H9 (cell line): ENCODE measurements around the gene CHKB. TPM values are rescaled to one million over a fixed set of nuclear protein-coding genes. Genes with fewer than 3 reads are reported as not detected.

ENCODE experiments used
- DNase-seq: peaks from one replicate; pipeline ENCODE4 v3.0.0-alpha.2; 2017
- H2AFZ ChIP-seq: one replicate; pipeline ENCODE4 v1.6.1; 2013; ENCODE audit warnings: mild to moderate bottlenecking, low read length, control low read depth, moderate library complexity
- H2AK5ac ChIP-seq: 2 replicates; pipeline ENCODE4 v1.6.1; 2013; ENCODE audit warnings: low read length, control low read depth, mixed read lengths; ENCODE audit not compliant: insufficient read length
- H2BK120ac ChIP-seq: one replicate; pipeline ENCODE4 v1.6.1; 2013; ENCODE audit warnings: low read depth, mild to moderate bottlenecking, low read length, control low read depth, inconsistent platforms; ENCODE audit not compliant: poor library complexity, severe bottlenecking
- H2BK12ac ChIP-seq: 2 replicates; pipeline ENCODE4 v1.6.1; 2013; ENCODE audit warnings: low read length, control low read depth, mixed read lengths, low read depth; ENCODE audit not compliant: insufficient read length
- H2BK15ac ChIP-seq: 2 replicates; pipeline ENCODE4 v1.6.1; 2013; ENCODE audit warnings: low read depth, low read length, control low read depth
- H2BK20ac ChIP-seq: one replicate; pipeline ENCODE4 v1.6.1; 2013; ENCODE audit warnings: low read depth, mild to moderate bottlenecking, low read length, control low read depth, inconsistent platforms; ENCODE audit not compliant: poor library complexity, severe bottlenecking
- H2BK5ac ChIP-seq: 2 replicates; pipeline ENCODE4 v1.6.1; 2013; ENCODE audit warnings: low read length, control low read depth, mixed read lengths; ENCODE audit not compliant: insufficient read length
- H3K14ac ChIP-seq: 2 replicates; pipeline ENCODE4 v1.6.1; 2013; ENCODE audit warnings: low read length, control low read depth; ENCODE audit not compliant: insufficient read depth
- H3K18ac ChIP-seq: 2 replicates; pipeline ENCODE4 v1.6.1; 2013; ENCODE audit warnings: low read depth, mild to moderate bottlenecking, mixed read lengths, low read length, control low read depth; ENCODE audit not compliant: insufficient read length
- H3K23ac ChIP-seq: 2 replicates; pipeline ENCODE4 v1.6.1; 2013; ENCODE audit warnings: low read length, control low read depth, mixed read lengths, low read depth; ENCODE audit not compliant: insufficient read length
- H3K23me2 ChIP-seq: 2 replicates; pipeline ENCODE4 v1.6.1; 2013; ENCODE audit warnings: low read depth, mild to moderate bottlenecking, mixed read lengths, low read length, control low read depth; ENCODE audit not compliant: insufficient read length, poor library complexity, severe bottlenecking
- H3K27ac ChIP-seq: 2 replicates; pipeline ENCODE4 v1.5.1; 2013; ENCODE audit warnings: low read length, control low read depth, mixed read lengths, low read depth; ENCODE audit not compliant: insufficient read length
- H3K27me3 ChIP-seq: 2 replicates; pipeline ENCODE4 v1.6.1; 2013; ENCODE audit warnings: low read length, control low read depth, inconsistent platforms; ENCODE audit not compliant: insufficient read depth
- H3K4ac ChIP-seq: 2 replicates; pipeline ENCODE4 v1.6.1; 2013; ENCODE audit warnings: low read depth, mild to moderate bottlenecking, control low read depth, inconsistent platforms, low read length, moderate library complexity
- H3K4me1 ChIP-seq: 2 replicates; pipeline ENCODE4 v1.6.1; 2013; ENCODE audit warnings: low read length, control low read depth, inconsistent platforms; ENCODE audit not compliant: insufficient read depth
- H3K4me2 ChIP-seq: 2 replicates; pipeline ENCODE4 v1.6.1; 2013; ENCODE audit warnings: low read length, control low read depth, mixed read lengths; ENCODE audit not compliant: insufficient read length, insufficient read depth
- H3K56ac ChIP-seq: 2 replicates; pipeline ENCODE4 v1.6.1; 2013; ENCODE audit warnings: low read depth, mild to moderate bottlenecking, mixed read lengths, low read length, control low read depth; ENCODE audit not compliant: insufficient read length
- H3K79me1 ChIP-seq: 2 replicates; pipeline ENCODE4 v1.6.1; 2013; ENCODE audit warnings: low read depth, mild to moderate bottlenecking, moderate library complexity, low read length, control low read depth, inconsistent platforms; ENCODE audit not compliant: insufficient read depth, poor library complexity, severe bottlenecking
- H3K79me2 ChIP-seq: 2 replicates; pipeline ENCODE4 v1.6.1; 2013; ENCODE audit warnings: low read length, control low read depth, inconsistent platforms; ENCODE audit not compliant: insufficient read depth
- H3K9ac ChIP-seq: 2 replicates; pipeline ENCODE4 v1.6.1; 2013; ENCODE audit warnings: low read length, control low read depth, mixed read lengths; ENCODE audit not compliant: insufficient read length; ENCODE audit errors: extremely low read depth
- H3K9me3 ChIP-seq: one replicate; pipeline ENCODE4 v1.6.1; 2013; ENCODE audit warnings: low read depth, low read length, inconsistent platforms; ENCODE audit not compliant: control insufficient read depth
- H3T11ph ChIP-seq: one replicate; pipeline ENCODE4 v1.6.1; 2013; ENCODE audit warnings: mild to moderate bottlenecking, low read length, control low read depth, inconsistent platforms
- H4K20me1 ChIP-seq: one replicate; pipeline ENCODE4 v1.6.1; 2013; ENCODE audit not compliant: control insufficient read depth, insufficient read length, insufficient read depth
- H4K5ac ChIP-seq: 2 replicates; pipeline ENCODE4 v1.6.1; 2013; ENCODE audit warnings: low read depth, mild to moderate bottlenecking, mixed read lengths, low read length, control low read depth; ENCODE audit not compliant: insufficient read length
- H4K8ac ChIP-seq: replicated peaks from 2 replicates; pipeline ENCODE4 v1.6.1; 2013; ENCODE audit warnings: low read length, control low read depth, mixed read lengths, low read depth; ENCODE audit not compliant: insufficient read length
- H4K91ac ChIP-seq: 2 replicates; pipeline ENCODE4 v1.6.1; 2013; ENCODE audit warnings: low read depth, mild to moderate bottlenecking, moderate library complexity, mixed read lengths, low read length, control low read depth; ENCODE audit not compliant: insufficient read length
- H3K27ac Mint-ChIP-seq, 3 experiments: 2 replicates in 2 of 3; 3 replicates in 1 of 3; pipeline ENCODE4 v1.8.0; 2020 to 2021; ENCODE audit warnings: mixed read lengths in 3 of 3, mild to moderate bottlenecking in 1 of 3, moderate library complexity in 1 of 3
- H3K27me3 Mint-ChIP-seq: 2 replicates; pipeline ENCODE4 v1.8.0; 2021; ENCODE audit warnings: low read depth, mild to moderate bottlenecking, moderate library complexity, mixed read lengths
- H3K36me3 Mint-ChIP-seq, 3 experiments: 2 replicates in 2 of 3; 3 replicates in 1 of 3; pipeline ENCODE4 v1.8.0; 2020 to 2021; ENCODE audit warnings: low read depth in 3 of 3, mixed read lengths in 3 of 3; ENCODE audit not compliant: insufficient read depth in 1 of 3
- H3K4me1 Mint-ChIP-seq, 2 experiments: 2 replicates each; pipeline ENCODE4 v1.8.0; 2020; ENCODE audit warnings: mixed read lengths in 2 of 2
- H3K4me3 Mint-ChIP-seq, 2 experiments: 2 replicates in 1 of 2; 3 replicates in 1 of 2; pipeline ENCODE4 v1.8.0; 2020 to 2021; ENCODE audit warnings: mild to moderate bottlenecking in 2 of 2, mixed read lengths in 2 of 2, moderate library complexity in 1 of 2
- H3K9me3 Mint-ChIP-seq, 2 experiments: 2 replicates in 1 of 2; 3 replicates in 1 of 2; pipeline ENCODE4 v1.8.0; 2020; ENCODE audit warnings: mild to moderate bottlenecking in 2 of 2, mixed read lengths in 2 of 2, moderate library complexity in 1 of 2
- WGBS: extraction: QIAGEN DNeasy Blood & Tissue Kit; methylation state at CpG from one replicate; pipeline ENCODE4 v1.1.7; 2013; ENCODE audit warnings: missing lambda C conversion rate, low lambda C conversion rate, mixed read lengths; ENCODE audit not compliant: insufficient read length; ENCODE audit errors: extremely low coverage; 5-methylcytosine and 5-hydroxymethylcytosine counted together
- total RNA-seq: library from RNA; stranded (reverse); gene quantifications from 2 replicates; pipeline ENCODE4 v1.2.1, GENCODE V29; 2021
- TF ChIP-seq, protein P1 (sequence below): fragments of 200-600 bp; sonication (generic); conservative IDR thresholded peaks from 3 replicates; pipeline ENCODE4 v1.8.0; 2021; ENCODE audit warnings: antibody characterized with exemption, mild to moderate bottlenecking

Gene CHKB
- total RNA-seq, 1 experiment from 2014 or later, result 64.9 TPM

DNA sequence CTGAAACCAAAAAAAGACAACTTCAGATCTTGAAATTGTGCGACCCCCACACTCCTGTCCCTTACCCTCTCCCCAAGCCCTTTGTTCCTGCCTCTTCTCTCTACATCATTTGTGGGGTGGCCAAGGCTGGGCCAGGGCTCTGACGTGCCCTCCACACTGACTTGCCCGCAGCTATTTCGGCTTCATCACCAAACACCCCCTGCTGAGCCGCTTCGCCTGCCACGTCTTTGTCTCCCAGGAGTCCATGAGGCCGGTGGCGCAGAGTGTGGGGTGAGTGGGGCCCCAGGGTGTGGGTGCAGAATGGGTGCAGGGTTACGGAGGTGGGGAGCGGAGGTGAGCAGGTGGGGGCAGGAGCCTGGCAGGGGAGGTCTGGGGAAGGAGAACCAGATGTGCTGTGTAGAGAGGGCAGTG, 27.4 kb upstream of the CHKB start:
- Mint-ChIP-seq H3K27ac (no peak overlapping the region), H3K4me3 (no peak overlapping the region), H3K27me3 (peaks cover 41% of the 10 kb centered on the region), H3K4me1 (peaks cover 10 to 16% of the 10 kb centered on the region in 2 experiments), H3K36me3 (no peaks in the 10 kb centered on the region; a peak in 2 of 7 replicates), H3K9me3 (peaks cover 0 to 3% of the 10 kb centered on the region in 2 experiments; a peak in 1 of 5 replicates)
- no peak for DNase-seq
- Histone ChIP-seq H4K5ac (no peak overlapping the region), H2BK120ac (no peak overlapping the region), H4K91ac (no peak overlapping the region), H2BK20ac (no peak overlapping the region), H3K23me2 (peaks cover 5% of the 10 kb centered on the region), H3K79me2 (no peaks in the 10 kb centered on the region), H3K23ac (no peak overlapping the region), H2BK12ac (no peak overlapping the region), H3K18ac (peak overlapping the region; percentile 11), H2AK5ac (no peak overlapping the region), H3T11ph (no peak overlapping the region), H3K56ac (no peak overlapping the region), H4K20me1 (no peaks in the 10 kb centered on the region), H3K14ac (no peak overlapping the region), H4K8ac (no peak overlapping the region), H3K4ac (no peak overlapping the region), H3K4me1 (peaks cover 3% of the 10 kb centered on the region; the same call in 1 of the 2 replicates), H2BK5ac (no peak overlapping the region), H3K4me2 (no peak overlapping the region), H2AFZ (no peak overlapping the region), H2BK15ac (no peak overlapping the region), H3K79me1 (no peaks in the 10 kb centered on the region), H3K27me3 (no peaks in the 10 kb centered on the region), H3K9me3 (no peaks in the 10 kb centered on the region), H3K9ac (no peak overlapping the region), H3K27ac (no peak overlapping the region)
- no CpG with 5 or more reads among the region's 11 CpGs for WGBS
- TF ChIP-seq, protein P1, sequence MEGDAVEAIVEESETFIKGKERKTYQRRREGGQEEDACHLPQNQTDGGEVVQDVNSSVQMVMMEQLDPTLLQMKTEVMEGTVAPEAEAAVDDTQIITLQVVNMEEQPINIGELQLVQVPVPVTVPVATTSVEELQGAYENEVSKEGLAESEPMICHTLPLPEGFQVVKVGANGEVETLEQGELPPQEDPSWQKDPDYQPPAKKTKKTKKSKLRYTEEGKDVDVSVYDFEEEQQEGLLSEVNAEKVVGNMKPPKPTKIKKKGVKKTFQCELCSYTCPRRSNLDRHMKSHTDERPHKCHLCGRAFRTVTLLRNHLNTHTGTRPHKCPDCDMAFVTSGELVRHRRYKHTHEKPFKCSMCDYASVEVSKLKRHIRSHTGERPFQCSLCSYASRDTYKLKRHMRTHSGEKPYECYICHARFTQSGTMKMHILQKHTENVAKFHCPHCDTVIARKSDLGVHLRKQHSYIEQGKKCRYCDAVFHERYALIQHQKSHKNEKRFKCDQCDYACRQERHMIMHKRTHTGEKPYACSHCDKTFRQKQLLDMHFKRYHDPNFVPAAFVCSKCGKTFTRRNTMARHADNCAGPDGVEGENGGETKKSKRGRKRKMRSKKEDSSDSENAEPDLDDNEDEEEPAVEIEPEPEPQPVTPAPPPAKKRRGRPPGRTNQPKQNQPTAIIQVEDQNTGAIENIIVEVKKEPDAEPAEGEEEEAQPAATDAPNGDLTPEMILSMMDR, result no peak
